ELF-1 (cell line): ENCODE results near the gene CDHR3.

Experiments used
- DNase-seq: peaks from one replicate; pipeline ENCODE4 v3.0.0-alpha.2; 2016; ENCODE audit warnings: low read depth, low spot score

CDHR3 gene

GRCh38 chr7:106029451-106029850 lies 66.4 kb downstream of the CDHR3 start:
- DNase-seq = no peak

DNA sequence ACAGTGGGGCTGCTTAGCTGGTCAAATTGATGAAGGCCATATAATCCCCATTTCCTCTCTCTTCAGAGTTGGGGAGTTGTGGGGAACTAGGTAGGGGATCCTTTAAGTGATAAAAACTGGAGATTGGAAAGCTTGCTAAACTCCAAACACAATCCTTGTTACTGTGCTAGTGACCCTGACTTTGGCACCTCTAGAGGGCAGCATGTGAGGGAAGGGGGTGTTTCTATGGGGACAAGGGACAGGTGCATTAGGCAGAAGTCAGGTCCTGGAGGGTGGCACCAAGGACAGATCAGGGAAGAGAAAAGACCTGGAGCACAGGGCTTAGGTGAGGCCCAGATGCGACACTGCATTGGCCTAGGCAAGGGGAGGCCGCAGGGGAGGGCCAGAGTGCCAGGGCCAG lies 66.9 kb downstream of the CDHR3 start:
- no peak for DNase-seq

GRCh38 chr7:106031300-106032035 lies 68.4 kb downstream of the CDHR3 start:
- no peak for DNase-seq

GRCh38 chr7:106032295-106032694 lies 69.2 kb downstream of the CDHR3 start:
- DNase-seq = no peak

GRCh38 chr7:106033735-106034134 lies 70.7 kb downstream of the CDHR3 start:
- DNase-seq = no peak

DNA sequence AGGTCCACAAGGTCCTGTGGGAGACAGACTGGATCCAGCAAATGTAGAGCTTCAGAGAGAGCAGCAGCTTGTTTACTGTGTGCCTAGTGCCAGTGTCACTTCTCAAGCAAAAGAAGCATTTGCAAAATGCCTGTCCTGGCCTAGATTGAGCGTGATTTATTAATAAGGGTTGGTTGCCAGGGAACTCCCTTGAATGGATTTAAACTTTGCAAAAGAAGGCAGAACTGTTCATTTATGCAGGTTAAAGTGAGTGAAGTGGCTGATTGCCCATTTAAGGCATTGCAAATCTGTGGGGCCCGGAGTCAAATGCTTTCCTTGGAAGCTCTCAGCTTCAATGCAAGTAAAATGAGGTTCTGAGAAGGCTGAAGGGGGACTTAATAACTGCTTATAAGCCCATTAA lies 71.3 kb downstream of the CDHR3 start:
- DNase-seq = no peak

DNA sequence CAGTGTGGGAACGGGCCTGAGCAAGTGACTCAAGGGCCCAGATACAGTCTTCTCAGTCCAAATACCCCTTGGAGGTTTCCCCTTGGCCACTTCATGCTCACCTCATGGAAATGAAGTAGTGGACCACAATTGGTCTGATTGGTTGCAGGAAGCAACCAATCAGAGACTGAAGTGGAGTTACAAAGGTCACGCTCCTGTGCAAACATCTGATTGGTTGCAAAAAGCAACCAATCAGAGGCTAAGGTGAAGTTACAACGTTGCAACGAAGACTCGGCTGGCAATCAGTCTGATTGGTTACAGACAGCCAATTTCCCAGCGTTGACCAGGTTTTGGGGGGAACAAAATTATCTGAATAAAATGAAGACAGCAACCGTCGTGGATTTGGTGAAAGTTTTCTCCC lies 72.5 kb downstream of the CDHR3 start:
- DNase-seq = no peak

GRCh38 chr7:106036004-106036403 lies 72.9 kb downstream of the CDHR3 start:
- DNase-seq = no peak

GRCh38 chr7:106037489-106038176 lies 74.6 kb downstream of the CDHR3 start:
- no peak for DNase-seq

GRCh38 chr7:106038289-106038688 lies 75.2 kb downstream of the CDHR3 start:
- no peak for DNase-seq

GRCh38 chr7:106038916-106039315 lies 75.9 kb downstream of the CDHR3 start:
- DNase-seq = no peak

DNA sequence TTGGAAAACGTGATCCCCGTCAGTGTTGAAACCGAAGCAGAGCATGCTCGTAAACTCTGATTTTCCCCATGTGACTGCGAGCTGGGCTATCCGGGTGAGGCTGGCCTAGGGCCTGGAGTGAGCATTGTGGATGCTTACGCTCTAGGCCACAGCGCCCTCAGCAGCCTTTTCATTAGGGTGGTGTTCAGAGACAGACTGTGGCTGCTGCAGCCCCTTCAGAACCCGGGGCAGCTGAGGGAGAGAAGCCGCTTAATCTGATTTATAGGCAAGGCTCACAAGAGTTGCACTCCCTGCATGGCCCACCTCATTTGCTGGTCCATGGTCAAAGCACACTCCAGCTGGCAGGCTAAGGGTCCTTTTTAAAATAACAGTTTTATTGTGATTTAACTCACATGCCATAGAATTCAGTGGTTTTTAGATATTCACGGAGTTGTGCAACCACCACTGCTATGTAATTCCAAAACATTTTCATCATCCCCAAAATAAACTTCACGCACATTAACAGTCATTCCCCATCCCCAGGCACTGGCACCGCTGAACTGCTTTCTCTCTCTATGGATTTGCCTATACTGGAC lies 76.5 kb downstream of the CDHR3 start:
- DNase-seq = peak; percentile 59

- DNase-seq = peak; percentile 82
These were observed 78.2 kb downstream of the CDHR3 start for GRCh38 chr7:106041140-106041717.

DNA sequence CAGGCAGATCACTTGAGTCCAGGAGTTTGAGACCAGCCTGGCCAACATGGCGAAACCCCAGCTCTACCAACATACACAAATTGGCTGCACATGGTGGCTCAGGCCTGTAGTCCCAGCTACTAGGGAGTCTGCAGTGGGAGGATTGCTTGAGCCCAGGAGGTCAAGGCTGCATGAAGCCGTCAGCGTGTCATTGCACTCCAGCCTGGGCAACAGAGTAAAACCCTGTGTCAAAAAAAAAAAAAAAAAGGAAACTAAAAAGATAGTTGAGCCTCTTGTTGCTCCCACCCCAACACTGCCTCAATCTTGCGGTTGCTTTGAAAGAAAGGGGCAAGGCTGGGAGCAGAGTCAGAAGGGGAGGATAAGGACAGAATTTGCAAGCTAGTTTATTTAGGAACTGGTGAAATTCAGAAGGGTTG lies 79.1 kb downstream of the CDHR3 start:
- no peak for DNase-seq

DNA sequence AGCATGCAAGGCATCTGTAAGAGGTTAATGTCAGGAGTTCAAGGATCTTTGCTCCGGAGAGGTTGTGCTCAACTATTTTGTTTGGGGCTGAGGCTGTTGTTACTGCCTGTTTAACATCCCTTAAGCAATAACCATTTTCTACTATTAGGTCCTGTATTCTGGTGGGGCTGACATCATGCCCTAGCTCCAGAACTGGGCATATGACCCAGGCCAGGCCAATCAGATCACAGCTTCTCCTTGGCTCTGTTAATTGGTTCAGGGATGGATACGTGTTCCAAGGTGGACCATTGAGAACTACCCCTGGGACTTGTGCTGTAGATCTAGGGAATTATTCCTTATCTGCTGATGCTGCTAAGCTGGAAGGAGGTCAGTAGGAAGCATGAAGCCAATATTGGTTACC lies 82.1 kb downstream of the CDHR3 start:
- DNase-seq = no peak

- DNase-seq = no peak
These were observed 82.5 kb downstream of the CDHR3 start for GRCh38 chr7:106045586-106045985.

DNA sequence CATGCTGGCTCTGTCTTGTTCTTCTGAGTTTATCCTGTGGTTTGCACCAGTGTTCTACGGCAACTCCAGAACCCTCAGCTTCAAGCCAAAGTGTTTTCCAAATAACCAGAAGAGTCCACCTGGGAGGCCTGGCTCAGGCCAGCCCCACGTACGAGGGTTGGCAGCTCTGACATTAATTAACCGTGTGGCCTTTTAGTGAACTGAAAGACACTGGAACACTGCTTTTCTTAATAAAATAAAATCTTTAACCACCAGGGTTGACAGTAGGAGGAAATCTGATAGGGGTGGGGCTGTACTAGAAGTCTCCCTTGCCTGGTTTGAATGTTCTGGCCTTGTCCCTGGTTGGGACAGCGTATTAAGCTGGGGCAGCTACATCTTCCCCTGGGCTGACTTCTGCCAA lies 84.1 kb downstream of the CDHR3 start:
- no peak for DNase-seq

DNA sequence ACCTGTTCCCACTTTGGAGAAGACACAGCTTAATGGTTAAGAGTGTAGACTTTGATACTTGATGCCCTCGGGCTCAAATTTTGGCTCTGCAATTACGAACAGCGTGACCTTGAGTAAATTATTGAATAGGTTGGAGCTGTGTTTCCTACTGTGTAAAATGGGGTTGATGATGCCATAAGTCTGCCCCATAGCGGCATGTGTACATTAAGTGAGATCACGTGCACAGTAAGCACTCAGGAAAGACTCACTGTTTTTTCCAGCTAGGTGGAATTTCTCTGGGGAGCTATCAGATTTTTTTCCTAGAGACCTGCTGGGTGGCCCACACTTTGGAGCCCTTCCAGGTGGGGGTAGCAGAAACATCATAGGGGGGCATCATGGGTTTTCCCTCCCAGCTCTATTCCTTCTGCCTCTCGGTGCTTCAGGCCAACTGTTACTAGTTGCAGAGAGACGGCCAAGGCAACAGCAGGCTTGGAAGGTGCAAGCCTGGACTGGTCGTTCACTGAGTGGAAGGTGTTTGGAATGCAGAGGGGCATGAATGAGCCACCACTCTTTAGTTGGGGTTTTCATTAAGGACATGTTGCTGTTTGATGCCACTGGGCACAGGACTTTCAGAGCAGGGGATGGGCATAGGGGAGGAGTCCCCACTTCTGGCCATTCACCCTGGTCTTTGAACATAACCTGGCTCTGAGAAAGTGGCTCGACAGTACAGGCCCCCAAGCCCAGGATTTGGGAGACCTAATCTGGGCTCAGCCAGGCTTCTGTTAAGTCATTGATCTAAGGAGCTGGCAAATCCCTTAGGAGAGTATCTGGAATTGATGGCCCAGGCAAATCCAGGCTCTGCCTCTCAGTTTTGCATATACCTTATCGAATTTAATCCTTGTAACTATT lies 85.0 kb downstream of the CDHR3 start:
- no peak for DNase-seq

GRCh38 chr7:106048706-106049020 lies 85.6 kb downstream of the CDHR3 start:
- DNase-seq = no peak

GRCh38 chr7:106049139-106049752 lies 86.2 kb downstream of the CDHR3 start:
- no peak for DNase-seq

GRCh38 chr7:106050002-106050745 lies 87.1 kb downstream of the CDHR3 start:
- peak; percentile 42 for DNase-seq
